ENCODE results near the gene NHERF2.

GRCh38 chr16:2038382-2039231, 11.9 kb downstream of the NHERF2 start:
- TF ChIP-seq POLR2A (IDR thresholded peaks at IDR 0.05; ENCODE audit: low read length), result no peak
- TF ChIP-seq GATA1 (IDR thresholded peaks at IDR 0.05; ENCODE audit: low read depth, low read length), result no peak
